Sciatic nerve (tissue), 2 donors: ENCODE measurements around the gene TMEM33. TPM values are rescaled to one million over a fixed set of nuclear protein-coding genes. Genes with fewer than 3 reads are reported as not detected.
"Not testable (repeated sequence)": the region's sequence is repeated elsewhere in the genome, so short reads cannot be mapped to it uniquely, and the experiment has no call there.

Source experiments
- ATAC-seq: fragments of 200-7000 bp; cut with Tn5 transposase; one replicate; pipeline ENCODE4 v1.9.1; 2020; ENCODE audit warnings: mild to moderate bottlenecking, moderate library complexity
- DNase-seq: peaks from one replicate; pipeline ENCODE4 v3.0.0-alpha.2; 2020; ENCODE audit warnings: low spot score
- intact Hi-C: fragments of 100-400 bp; cut with DNase I; formaldehyde crosslinking; loops from one replicate; pipeline ENCODE4 v1.14.2; 2022
- total RNA-seq: library from RNA; stranded (reverse); fragmentation: NEBNext Ultra II Directional; extraction: Animal tissue kit (Norgen Biotek cat#: 25700); gene quantifications from one replicate; pipeline ENCODE4 v1.2.1, GENCODE V29; 2021
- donor health status: DM: no; HTN: no; CAD: no.
- donor health status: DM: no; HTN: no; CAD: no.

TMEM33 gene, protein sequence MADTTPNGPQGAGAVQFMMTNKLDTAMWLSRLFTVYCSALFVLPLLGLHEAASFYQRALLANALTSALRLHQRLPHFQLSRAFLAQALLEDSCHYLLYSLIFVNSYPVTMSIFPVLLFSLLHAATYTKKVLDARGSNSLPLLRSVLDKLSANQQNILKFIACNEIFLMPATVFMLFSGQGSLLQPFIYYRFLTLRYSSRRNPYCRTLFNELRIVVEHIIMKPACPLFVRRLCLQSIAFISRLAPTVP
- total RNA-seq: 51.7 TPM

DNA sequence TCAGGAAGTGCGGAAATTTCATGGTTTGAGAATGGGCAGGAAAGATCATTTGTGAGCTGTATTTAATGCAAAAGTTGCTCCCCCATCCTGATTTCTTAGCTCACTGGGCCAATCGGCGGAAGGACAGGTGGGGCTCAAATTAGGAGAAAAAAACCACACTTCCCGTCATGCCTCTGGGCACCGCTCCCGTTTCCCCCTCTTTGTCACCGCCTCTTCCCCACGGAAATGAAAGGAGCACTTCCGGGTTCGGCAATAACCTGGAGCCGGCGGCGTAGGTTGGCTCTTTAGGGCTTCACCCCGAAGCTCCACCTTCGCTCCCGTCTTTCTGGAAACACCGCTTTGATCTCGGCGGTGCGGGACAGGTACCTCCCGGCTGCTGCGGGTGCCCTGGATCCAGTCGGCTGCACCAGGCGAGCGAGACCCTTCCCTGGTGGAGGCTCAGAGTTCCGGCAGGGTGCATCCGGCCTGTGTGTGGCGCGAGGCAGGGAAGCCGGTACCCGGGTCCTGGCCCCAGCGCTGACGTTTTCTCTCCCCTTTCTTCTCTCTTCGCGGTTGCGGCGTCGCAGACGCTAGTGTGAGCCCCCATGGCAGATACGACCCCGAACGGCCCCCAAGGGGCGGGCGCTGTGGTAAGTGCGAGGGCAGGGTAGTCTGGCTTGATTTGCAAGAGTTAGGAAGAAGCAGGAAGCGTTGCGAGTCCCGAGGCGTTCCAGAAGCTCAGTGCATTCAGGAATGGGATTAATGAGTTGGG, at the start of gene TMEM33:
TMEM33 (plus strand) TSS at position 529 of the 751 bp plus-strand sequence; CDS start at position 585, 56 bp downstream.
- intact Hi-C loops: no loop called here
- DNase-seq (peak; percentile 92), ATAC-seq (peak; percentile 98)

DNA sequence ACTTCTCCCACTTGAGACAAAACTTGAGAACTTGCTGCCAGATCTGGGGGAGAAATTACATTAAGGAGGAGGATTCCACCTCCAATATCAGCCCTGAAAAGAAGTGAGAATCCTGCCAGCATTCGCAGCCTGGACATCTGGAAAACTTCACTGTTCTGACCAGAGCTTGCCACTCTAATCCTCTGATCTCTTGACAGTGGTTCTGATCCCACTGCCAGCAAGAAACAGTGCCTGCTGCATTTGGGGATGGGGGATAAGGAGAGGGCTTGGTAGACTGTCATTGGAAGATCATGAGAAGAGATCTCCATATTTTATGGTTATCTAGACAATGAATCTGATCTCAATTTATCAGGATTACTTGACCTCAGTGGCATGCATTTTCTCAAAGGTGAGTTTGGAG, 49.8 kb upstream of the TMEM33 start:
- DNase-seq: no peak
- intact Hi-C loops: loop anchor here (10.0 kb wide), 2 partner anchors 191 to 601 kb away; no protein-coding TSS in a partner anchor
- no peak for ATAC-seq

DNA sequence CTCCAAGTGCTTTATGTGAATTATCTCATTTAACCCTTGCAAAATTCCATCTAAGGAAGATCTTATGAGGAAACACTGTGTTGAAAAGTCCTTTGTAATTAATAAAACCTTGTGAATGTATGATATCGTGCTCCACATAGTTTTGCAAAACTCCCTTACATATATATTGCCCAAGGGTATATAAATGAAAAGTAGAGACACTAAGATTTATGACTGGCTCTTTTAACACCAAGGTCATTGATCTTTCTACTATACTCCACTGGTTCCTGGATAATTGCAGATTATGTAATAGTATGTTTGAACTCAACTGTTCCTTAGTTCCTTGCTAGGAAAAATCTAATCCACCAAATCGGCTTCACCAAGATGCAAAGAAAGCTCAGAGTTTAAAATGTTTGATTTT, 48.0 kb upstream of the TMEM33 start:
- DNase-seq (no peak), ATAC-seq (no peak)
- intact Hi-C loops: loop anchor here (10.0 kb wide), 2 partner anchors 192 to 602 kb away; no protein-coding TSS in a partner anchor

DNA sequence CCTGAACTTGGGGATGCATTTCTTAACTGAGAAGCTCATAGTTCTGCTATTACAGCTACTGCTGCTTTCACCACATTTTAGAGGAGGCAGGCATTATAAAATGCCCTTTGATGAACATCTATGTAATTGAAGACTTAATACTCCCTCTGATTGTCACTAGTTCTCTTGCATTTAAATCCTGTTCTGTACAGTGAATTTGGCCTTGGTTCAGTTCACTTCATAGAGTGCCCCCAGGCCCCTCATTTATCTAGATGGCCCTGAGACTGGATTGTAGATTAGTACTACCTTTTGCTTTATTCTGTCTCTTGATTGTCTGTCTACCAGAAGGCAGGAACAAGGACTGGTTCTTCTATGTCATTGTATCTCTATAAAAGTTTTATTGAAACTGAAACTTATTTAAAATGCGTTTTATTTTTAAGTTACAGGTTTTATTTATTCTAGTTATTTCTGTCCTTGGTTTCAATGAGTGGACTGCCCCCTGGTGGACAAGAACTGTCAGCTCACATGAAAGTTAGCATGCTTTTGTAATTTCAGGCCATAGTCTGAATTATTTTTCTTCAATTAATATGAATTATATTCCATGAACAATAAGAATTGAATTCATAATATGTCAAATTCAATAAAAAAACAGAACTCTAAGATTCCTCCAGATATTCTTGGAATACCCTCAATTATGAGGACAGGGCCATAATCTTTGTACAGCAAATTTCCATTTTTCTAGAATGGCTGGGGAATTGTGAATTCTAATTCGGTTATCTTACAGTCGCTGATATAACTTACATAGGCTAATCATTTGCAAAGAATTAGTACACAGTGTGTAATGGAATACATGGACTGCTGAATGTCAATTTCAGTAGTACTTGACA, 47.2 kb upstream of the TMEM33 start:
- DNase-seq (no peak), ATAC-seq (no peak)
- intact Hi-C loops: loop anchor here (10.0 kb wide), 2 partner anchors 193 to 603 kb away; no protein-coding TSS in a partner anchor

DNA sequence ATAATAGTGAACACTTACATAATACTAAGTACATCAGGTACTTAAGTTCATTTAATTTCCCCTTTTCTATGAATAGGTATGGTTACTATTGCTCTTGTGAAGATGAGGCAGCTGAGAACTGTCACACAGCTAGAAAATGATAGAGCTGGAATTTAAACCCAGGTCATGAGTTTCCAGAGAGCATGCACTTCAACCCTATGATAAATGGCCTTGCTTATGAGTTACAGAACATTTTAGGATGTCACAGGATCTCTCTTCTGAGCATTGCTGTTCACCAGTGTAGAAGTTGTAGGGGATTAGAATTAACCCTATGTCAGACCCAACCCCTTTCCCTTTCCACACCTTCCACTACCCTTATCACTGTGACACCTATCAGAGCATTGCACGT, 46.5 kb upstream of the TMEM33 start:
- intact Hi-C loops: loop anchor here (10.0 kb wide), 2 partner anchors 194 to 604 kb away; no protein-coding TSS in a partner anchor
- DNase-seq: no peak
- ATAC-seq: no peak

DNA sequence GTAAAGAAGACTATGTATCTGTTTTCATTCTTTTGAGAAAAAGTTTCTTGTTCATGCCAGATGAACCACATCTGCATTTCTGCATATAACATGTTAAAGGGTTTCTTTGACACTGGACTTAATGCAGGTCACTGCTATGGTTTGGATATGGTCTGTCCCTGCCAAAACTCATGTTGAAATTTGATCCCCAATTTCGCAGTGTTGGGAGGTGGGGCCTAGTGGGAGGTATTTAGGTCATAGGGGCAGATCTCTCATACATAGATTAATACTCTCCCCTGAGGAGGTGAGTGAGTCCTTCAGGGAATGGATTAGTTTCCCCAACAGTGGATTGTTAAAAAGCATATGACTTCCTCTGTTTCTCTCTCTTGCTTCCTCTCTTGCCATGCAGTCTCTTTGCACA, 45.9 kb upstream of the TMEM33 start:
- intact Hi-C loops: loop anchor here (10.0 kb wide), 2 partner anchors 195 to 605 kb away; no protein-coding TSS in a partner anchor
- DNase-seq: no peak

DNA sequence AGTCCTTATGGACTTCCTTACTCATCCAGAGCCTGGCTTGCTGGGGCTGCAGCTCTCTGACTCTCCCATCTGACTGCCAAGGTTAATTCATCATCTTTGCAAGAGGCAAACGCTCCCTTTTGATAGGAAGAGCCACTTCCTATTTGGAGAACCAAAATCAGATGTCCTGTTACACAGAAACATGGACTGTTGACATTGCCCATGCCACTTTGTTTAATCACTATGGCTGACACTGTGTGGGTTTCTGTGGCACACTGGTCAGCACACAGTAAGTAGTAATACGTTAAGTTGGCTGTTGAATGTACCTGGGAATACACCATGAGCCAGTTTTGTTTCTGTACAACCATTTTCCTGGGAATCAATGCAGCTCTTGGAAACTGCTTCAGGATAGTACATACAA, 45.1 kb upstream of the TMEM33 start:
- no peak for ATAC-seq
- intact Hi-C loops: no loop called here
- DNase-seq: no peak

More for the DNA sequence above, 45.9 kb upstream of the TMEM33 start:
- no peak for ATAC-seq

DNA sequence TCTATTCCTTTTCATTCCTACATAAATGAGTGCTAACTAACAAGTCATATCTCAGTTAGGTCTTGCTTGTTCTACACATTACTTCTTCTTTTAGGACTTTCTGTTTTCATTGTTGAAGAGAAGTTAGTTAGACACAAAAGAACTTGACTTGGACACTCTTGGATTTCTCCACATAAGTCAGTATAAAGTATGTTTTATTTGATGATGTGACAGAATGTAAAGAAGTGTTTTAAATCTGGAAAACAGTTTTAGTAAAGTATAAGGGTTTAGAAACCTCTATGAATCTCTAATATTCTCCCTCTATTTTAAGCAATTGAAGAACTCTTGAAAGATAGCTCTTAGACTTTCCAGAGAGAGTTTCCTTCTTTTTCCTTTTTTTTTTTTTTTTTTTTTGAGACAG, 38.6 kb upstream of the TMEM33 start:
- DNase-seq (no peak), ATAC-seq (no peak)
- intact Hi-C loops: no loop called here

DNA sequence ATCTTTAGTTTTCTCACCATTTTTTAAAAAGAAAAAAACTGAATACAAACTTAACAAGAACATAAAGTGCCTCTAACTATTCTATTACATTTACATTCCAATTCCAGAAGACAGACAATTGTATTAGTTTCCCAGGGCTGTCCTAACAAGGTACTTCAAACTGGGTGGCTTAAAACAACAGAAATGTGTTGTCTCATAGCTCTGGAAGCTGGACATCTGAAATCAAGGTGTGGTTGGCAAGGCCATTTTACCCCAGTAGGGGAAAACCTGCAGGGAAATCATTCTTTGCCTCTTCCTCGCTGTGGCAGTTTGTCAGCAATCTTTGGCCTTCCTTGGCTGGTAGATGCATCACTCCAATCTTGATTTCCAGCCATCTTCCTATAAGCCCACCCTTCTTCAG, 37.5 kb upstream of the TMEM33 start:
- ATAC-seq (no peak), DNase-seq (no peak)
- intact Hi-C loops: no loop called here

DNA sequence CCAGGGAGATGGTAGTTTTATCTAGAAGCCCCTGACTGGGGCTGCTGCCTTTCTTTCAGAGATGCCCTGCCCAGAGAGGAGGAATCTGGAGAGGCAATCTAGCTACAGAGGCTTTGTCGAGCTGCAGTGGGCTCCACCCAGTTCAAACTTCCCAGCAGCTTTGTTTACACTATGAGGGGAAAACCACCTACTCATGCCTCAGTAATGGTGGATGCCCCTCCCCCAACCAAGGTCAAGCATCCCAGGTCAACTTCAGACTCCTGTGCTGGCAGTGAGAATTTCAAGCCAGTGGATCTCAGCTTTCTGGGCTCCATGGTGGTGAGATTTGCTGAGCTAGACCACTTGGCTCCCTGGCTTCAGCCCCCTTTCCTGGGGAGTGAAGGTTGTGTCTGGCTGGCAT, 26.1 kb upstream of the TMEM33 start:
- DNase-seq, ATAC-seq: not testable (repeated sequence)

DNA sequence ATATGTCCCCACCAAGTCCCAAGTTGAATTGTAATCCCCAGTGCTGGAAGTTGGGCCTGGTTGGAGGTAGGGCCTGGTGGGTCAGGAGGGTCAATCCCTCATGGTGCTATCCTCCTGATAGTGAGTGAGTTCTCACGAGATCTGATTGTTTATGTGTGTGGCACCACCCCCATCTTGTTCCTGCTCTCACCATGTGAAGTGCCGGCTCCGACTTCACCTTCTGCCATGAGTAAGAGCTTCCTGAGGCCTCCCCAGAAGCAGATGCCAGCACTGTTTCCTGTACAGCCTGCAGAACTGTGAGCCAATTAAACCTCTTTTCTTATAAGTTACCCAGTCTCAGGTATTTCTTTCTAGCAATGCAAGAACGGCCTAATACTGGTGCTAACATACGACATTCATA, 22.7 kb upstream of the TMEM33 start:
- intact Hi-C loops: no loop called here
- DNase-seq (no peak), ATAC-seq (no peak)

More for the DNA sequence above, 26.1 kb upstream of the TMEM33 start:
- intact Hi-C loops: not testable (repeated sequence)

DNA sequence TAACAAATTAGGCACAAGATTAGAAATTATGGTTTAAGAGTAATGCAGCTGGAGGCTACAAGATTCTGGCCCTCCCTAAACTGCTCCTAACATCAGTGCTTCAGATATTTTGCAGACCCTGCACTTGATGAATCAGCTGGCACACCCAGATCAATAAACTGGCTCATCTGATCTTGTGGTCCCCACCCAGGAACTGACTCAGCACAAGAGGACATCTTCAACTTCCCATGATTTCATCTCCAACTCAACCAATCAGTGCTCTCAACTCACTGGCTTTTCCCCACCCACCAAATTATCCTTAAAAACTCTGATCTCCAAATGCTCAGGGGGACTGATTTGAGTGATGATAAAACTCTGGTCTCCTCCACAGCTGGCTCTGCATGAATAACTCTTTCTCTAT, 21.7 kb upstream of the TMEM33 start:
- ATAC-seq: no peak
- intact Hi-C loops: no loop called here
- DNase-seq: no peak

DNA sequence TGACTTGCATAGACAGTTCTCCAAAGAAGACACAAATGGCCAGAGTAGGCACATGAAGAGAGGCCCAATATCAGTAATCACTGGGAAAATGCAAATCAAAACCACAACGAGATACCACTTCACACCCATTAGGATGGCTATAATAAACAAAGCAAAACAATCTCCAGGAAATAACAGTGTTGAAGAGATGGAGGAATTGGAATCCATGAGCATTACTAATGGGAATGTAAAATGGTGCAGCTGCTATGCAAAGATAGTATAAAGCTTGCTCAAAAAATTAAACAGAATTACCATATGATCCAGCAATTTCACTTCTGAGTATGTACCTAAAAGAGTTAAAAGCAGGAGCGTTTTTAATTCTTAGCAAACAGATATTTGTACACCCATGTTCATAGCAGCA, 17.0 kb upstream of the TMEM33 start:
- ATAC-seq: no peak
- intact Hi-C loops: no loop called here
- DNase-seq: no peak

DNA sequence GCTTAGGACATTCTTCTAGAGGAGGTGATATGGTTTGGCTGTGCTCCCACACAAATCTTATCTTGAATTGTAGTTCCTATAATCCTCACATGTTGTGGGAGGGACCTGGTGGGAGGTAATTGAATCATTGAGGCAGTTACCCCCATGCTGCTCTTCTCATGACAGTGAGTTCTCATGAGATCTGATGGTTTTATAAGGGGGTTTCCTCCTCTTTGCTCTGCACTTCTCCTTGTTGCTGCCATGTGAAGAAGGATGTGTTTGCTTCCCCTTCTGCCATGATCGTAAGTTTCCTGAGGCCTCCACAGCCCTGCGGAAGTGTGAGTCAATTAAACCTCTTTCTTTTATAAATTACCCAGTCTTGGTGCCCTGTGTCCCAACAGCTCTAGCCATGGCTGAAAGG, 14.8 kb upstream of the TMEM33 start:
- intact Hi-C loops, ATAC-seq, DNase-seq: not testable (repeated sequence)

DNA sequence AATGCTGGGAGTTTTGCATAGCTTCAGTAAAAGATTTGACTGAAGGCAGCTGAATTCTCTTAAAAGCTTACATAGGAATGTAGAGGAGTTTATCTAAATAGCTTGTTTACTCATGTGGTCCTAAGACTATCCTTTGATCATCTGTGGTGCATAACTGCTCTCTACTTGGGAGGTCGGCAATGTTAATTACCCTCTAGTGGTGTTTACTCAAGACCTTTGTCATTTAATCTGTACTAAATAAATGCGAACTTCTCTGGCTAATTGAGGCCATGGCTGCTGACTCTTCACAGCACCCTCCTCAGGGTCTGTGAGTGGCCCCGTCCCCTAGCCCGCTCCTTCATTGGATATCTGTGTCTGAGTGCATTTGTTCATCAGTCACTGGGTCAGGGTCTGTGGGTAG, 13.8 kb upstream of the TMEM33 start:
- DNase-seq: no peak
- intact Hi-C loops: no loop called here
- no peak for ATAC-seq

DNA sequence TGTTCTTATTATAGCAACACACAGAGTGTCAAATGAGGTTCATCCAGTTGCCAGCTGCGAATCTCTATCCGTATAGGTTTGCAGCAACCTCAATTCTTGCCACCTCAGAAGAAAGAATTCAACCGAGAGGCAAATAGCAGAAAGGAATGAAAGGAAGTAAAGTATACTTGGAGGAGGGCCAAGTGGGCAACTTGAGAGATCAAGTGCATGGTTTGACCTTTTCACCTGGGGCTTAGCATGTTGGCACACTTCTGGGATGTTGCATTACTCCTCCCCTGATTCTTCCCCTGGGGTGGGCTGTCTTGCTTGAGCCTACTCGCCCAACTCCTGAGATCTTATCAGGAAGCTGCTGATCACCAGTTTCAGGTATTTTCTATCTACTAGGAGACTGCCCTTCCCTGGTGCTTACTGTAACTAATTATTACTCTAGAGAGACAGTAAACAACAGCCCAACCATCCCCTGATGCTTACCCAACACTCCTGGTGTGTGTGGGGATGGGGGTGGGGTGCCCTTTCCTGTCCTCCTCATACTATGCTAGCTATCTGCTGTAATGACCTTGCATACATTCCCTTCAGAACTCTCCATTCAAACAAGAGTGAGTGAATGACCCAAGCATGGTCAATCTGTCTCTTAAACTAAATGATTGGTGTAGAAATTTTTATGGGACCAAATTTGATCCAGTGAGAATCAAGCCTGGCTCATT, 7.3 kb upstream of the TMEM33 start:
- ATAC-seq (no peak), DNase-seq (no peak)
- intact Hi-C loops: no loop called here

DNA sequence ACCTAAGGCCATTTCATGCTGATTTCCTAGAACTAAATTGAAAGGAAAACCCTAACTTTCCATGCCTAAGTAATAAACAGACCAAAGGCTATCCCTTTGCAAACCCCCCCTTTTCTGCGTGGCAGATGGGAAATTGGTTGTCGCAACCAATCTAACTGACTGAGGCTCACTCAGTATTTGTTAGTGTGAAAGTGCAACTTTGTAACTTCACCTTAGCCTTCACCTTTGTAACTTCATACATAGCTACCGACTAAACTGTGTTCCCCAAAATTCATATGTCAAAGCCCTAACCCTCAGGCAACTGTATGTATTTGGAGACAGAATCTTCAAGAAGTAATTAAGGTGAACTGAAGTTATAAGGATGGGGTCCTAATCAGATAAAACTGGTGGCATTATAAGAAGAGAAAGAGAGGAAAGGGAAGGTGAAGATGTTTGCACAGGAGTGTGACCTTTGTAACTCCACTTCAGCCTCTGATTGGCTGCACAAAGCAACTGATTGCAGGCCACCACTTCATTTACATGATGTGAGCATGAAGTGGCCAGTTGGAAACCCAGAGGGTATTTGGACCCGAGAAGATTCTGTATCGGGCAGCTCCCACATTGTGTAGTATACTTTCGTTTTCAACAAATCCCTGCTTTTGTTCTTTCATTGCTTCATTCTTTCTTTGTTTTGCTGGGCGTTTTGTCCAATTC, 4.9 kb upstream of the TMEM33 start:
- ATAC-seq: no peak
- intact Hi-C loops: no loop called here
- DNase-seq: no peak

DNA sequence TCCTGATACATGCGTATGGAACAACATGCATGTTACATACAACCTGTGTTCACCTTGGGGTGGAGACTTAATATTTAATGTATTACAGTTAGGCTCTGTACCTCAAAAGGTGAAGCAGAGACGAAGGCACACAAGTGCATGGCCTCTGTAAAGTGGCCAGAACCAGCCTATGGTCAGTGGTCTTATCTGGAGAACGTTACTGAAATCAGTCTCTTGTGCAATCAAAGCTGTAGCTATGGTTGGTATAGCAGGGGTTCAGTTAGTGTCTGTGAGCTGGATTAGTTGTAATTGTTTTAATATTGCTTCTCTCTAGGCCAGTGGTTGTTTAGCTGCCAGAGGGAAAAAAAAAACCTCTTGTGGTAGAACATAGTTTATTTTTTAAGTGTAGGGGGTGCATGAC, 2.2 kb upstream of the TMEM33 start:
- ATAC-seq (no peak), DNase-seq (no peak)
- intact Hi-C loops: no loop called here
